Activated T-cell treated with anti-CD3 and anti-CD28 coated beads, Interleukin-2, amount 50 U/mL, for 24 hours (primary cell): ENCODE measurements around the gene IL36A.

Source experiments
- DNase-seq: peaks from one replicate; pipeline ENCODE4 v3.0.0-alpha.2; 2020
- H3K27ac Mint-ChIP-seq: 2 replicates; pipeline ENCODE4 v1.8.0; 2020; ENCODE audit warnings: mild to moderate bottlenecking, mixed read lengths
- H3K27me3 Mint-ChIP-seq: 2 replicates; pipeline ENCODE4 v1.8.0; 2020; ENCODE audit warnings: mixed read lengths
- H3K36me3 Mint-ChIP-seq: 2 replicates; pipeline ENCODE4 v1.8.0; 2020; ENCODE audit warnings: low read depth, mixed read lengths
- H3K4me1 Mint-ChIP-seq: 2 replicates; pipeline ENCODE4 v1.8.0; 2020; ENCODE audit warnings: low read depth, mixed read lengths
- H3K4me3 Mint-ChIP-seq: 2 replicates; pipeline ENCODE4 v1.8.0; 2020; ENCODE audit warnings: mild to moderate bottlenecking, moderate library complexity, mixed read lengths
- H3K9me3 Mint-ChIP-seq: 2 replicates; pipeline ENCODE4 v1.8.0; 2020; ENCODE audit warnings: mixed read lengths

IL36A gene

DNA sequence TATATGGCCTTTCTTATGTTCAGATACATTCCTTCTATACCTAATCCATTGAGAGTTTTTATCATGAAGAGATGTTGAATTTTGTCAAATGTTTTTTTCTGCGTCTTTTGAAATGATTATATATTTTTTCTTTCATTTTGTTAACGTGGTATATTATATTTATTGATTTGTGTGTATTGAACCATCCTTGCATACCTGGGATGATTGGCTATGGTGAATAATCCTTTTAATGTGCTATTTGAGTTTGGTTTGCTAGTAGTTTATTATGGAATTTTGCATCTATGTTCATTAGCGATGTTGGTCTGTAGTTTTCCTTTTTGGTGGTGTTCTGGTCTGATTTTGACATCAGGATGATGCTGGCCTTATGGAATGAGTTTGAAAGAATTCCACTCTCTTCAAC, 15.6 kb upstream of the IL36A start:
- Mint-ChIP-seq H3K4me3 (no peak overlapping the region), H3K9me3 (peaks cover 18% of the 10 kb centered on the region), H3K27me3 (no peaks in the 10 kb centered on the region), H3K4me1 (peaks cover 19% of the 10 kb centered on the region), H3K36me3 (peaks cover 4% of the 10 kb centered on the region), H3K27ac (no peak overlapping the region)
- DNase-seq = no peak

DNA sequence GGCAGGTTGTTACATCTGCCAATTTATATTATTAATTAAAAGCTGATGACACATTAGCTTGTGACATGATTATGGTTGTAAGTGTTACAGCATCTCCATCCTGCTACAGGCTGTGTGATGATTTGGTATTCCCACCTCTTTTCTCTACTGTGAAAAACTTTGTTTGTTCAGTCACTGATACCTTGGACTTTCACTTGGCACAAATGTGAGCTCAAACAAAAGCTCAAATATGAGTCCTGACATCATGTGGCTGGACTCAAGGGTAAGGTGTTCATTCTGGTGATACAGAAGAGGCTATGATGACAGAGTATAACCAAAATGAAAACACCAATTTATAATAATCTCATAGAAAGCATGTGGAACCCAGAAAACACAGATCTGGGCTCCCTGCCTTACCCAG, 11.4 kb upstream of the IL36A start:
- Mint-ChIP-seq H3K36me3 (peaks cover 4% of the 10 kb centered on the region), H3K4me3 (no peak overlapping the region), H3K27ac (no peak overlapping the region), H3K4me1 (peaks cover 37% of the 10 kb centered on the region), H3K9me3 (peaks cover 24% of the 10 kb centered on the region), H3K27me3 (no peaks in the 10 kb centered on the region)
- no peak for DNase-seq

GRCh38 chr2:112994648-112995047, 10.6 kb upstream of the IL36A start:
- DNase-seq = no peak
- Mint-ChIP-seq H3K4me3 (no peak overlapping the region), H3K27me3 (no peaks in the 10 kb centered on the region), H3K4me1 (peaks cover 37% of the 10 kb centered on the region), H3K36me3 (peaks cover 6% of the 10 kb centered on the region), H3K9me3 (peaks cover 26% of the 10 kb centered on the region), H3K27ac (no peak overlapping the region)

- DNase-seq = no peak
- Mint-ChIP-seq H3K9me3 (peaks cover 28% of the 10 kb centered on the region), H3K4me3 (peak overlapping the region; percentile 67), H3K36me3 (peaks cover 9% of the 10 kb centered on the region), H3K4me1 (peaks cover 37% of the 10 kb centered on the region), H3K27ac (peak overlapping the region; percentile 63), H3K27me3 (no peaks in the 10 kb centered on the region)
These were observed 9.8 kb upstream of the IL36A start for GRCh38 chr2:112995346-112995920.

- Mint-ChIP-seq H3K36me3 (peaks cover 14% of the 10 kb centered on the region), H3K27ac (peak overlapping the region; percentile 81), H3K9me3 (peaks cover 40% of the 10 kb centered on the region), H3K27me3 (no peaks in the 10 kb centered on the region), H3K4me1 (peaks cover 37% of the 10 kb centered on the region), H3K4me3 (peak overlapping the region; percentile 14)
- DNase-seq = peak; percentile 59
These were observed 8.6 kb upstream of the IL36A start for GRCh38 chr2:112996635-112997034.

DNA sequence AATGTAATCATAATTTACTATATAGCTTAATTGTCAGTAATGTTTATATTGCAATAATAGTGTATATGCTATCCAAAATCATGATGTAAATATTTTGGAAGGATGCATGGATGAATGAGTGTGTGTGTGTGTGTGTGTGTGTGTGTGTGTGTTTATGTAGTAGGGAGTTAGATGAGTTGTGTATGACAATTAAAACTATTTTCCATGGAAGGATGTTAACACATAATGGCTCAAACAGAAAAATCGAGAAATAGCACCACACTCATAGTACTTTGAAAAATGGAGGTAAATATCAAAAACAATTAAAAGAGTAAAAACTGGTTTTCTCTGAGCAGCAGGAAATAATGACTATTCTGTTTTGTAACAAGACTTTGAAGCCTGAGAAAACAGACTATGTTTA, 8.1 kb upstream of the IL36A start:
- H3K9me3 Mint-ChIP-seq = peaks cover 39% of the 10 kb centered on the region
- H3K27ac Mint-ChIP-seq = no peak overlapping the region
- H3K27me3 Mint-ChIP-seq = no peaks in the 10 kb centered on the region
- no peak overlapping the region for H3K4me3 Mint-ChIP-seq
- no peak for DNase-seq
- H3K4me1 Mint-ChIP-seq = peaks cover 37% of the 10 kb centered on the region
- H3K36me3 Mint-ChIP-seq = peaks cover 13% of the 10 kb centered on the region

DNA sequence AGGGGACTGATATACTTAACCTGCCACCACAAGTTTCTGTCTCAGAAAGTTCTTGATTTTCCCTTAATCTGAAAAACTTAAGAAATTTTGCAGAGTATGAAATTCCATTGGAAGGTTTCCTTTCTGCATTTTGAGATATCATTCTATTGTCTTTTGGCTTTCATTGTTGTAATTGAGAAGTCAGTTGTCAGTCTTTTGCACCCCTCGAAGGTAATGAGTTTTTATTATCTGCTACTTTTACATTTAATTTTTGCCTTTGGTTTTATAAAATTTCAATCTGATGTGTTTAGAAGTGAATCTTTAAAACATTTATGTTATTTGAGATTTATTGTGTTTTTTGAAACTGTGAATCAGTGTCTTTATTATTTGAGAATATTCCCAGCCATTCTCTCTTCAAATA, 4.8 kb upstream of the IL36A start:
- Mint-ChIP-seq H3K27ac (no peak overlapping the region), H3K27me3 (no peaks in the 10 kb centered on the region), H3K4me1 (peaks cover 24% of the 10 kb centered on the region), H3K9me3 (peaks cover 32% of the 10 kb centered on the region), H3K4me3 (no peak overlapping the region), H3K36me3 (peaks cover 10% of the 10 kb centered on the region)
- no peak for DNase-seq

DNA sequence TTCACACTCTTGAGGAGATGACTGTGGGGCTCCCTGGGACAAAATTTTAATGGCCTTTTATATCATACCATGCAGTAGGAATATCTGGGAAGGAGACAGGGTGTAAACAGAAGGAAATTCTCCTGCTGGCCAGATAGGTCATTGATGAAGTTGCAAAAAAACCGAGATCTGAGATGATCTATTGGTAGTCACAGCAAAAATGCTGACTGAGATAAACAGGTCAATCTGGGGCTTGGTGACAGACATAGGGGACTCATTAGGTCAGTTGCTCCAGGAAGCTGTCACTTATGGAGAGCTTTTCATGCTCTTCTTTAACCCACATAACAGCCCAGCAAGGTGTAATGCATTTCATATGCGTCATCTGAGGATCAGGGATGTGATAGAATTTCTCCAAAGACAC, 2.6 kb upstream of the IL36A start:
- Mint-ChIP-seq H3K36me3 (peaks cover 10% of the 10 kb centered on the region), H3K27ac (no peak overlapping the region), H3K27me3 (no peaks in the 10 kb centered on the region), H3K4me1 (peaks cover 3% of the 10 kb centered on the region), H3K4me3 (no peak overlapping the region), H3K9me3 (peaks cover 32% of the 10 kb centered on the region)
- DNase-seq = no peak

DNA sequence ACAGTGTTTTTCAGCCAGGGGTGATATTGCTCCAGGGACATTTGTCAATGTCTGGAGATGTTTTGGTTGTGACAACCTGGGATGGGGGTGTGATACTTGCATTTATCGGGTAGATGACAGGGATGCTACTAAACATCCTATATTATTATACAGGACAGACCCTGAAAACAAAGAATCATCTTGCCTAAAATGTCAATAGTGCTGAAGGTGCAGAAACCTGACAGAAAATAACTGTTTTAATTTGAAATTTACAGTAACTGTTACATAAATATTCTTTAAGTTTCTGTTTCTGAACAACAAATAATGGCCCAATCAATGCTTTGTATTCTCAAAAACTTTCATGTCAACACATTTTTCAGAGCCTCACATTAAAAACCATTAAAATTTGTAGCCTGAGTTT, 2.0 kb downstream of the IL36A start:
- no peak overlapping the region for H3K27ac Mint-ChIP-seq
- H3K27me3 Mint-ChIP-seq = no peaks in the 10 kb centered on the region
- H3K9me3 Mint-ChIP-seq = no peaks in the 10 kb centered on the region
- no peaks in the 10 kb centered on the region for H3K36me3 Mint-ChIP-seq
- DNase-seq = no peak
- H3K4me1 Mint-ChIP-seq = peaks cover 4% of the 10 kb centered on the region
- no peak overlapping the region for H3K4me3 Mint-ChIP-seq

DNA sequence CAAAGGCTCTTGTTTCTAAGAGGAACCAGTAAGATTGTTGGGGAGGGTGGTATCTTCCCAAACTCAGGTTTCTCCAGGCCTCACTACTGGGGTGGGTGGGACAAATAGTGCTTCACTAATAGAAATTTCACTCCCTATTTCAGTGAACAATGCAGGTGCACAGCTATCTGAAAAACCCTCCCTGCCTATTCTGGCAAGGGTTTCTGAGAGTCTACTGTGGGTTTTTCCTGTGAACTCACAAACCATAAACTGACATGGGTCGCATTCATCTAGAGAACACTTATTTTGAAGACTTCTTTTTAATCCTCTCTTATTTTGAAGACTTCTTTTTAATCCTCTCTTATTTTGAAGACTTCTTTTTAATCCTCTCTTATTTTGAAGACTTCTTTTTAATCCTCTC, 4.4 kb downstream of the IL36A start:
- H3K27ac Mint-ChIP-seq = no peak overlapping the region
- peaks cover 2% of the 10 kb centered on the region for H3K27me3 Mint-ChIP-seq
- no peak for DNase-seq
- peaks cover 4% of the 10 kb centered on the region for H3K4me1 Mint-ChIP-seq
- H3K36me3 Mint-ChIP-seq = no peaks in the 10 kb centered on the region
- H3K9me3 Mint-ChIP-seq = no peaks in the 10 kb centered on the region
- no peak overlapping the region for H3K4me3 Mint-ChIP-seq

- H3K36me3 Mint-ChIP-seq = no peaks in the 10 kb centered on the region
- H3K27ac Mint-ChIP-seq = no peak overlapping the region
- peaks cover 2% of the 10 kb centered on the region for H3K27me3 Mint-ChIP-seq
- no peak overlapping the region for H3K4me3 Mint-ChIP-seq
- H3K4me1 Mint-ChIP-seq = peaks cover 4% of the 10 kb centered on the region
- no peak for DNase-seq
- no peaks in the 10 kb centered on the region for H3K9me3 Mint-ChIP-seq
These were observed 4.8 kb downstream of the IL36A start for GRCh38 chr2:113010088-113010487.

GRCh38 chr2:113011108-113011507, 5.8 kb downstream of the IL36A start:
- Mint-ChIP-seq H3K27ac (no peak overlapping the region), H3K9me3 (no peaks in the 10 kb centered on the region), H3K27me3 (peaks cover 2% of the 10 kb centered on the region), H3K36me3 (no peaks in the 10 kb centered on the region), H3K4me3 (no peak overlapping the region), H3K4me1 (peaks cover 8% of the 10 kb centered on the region)
- no peak for DNase-seq

DNA sequence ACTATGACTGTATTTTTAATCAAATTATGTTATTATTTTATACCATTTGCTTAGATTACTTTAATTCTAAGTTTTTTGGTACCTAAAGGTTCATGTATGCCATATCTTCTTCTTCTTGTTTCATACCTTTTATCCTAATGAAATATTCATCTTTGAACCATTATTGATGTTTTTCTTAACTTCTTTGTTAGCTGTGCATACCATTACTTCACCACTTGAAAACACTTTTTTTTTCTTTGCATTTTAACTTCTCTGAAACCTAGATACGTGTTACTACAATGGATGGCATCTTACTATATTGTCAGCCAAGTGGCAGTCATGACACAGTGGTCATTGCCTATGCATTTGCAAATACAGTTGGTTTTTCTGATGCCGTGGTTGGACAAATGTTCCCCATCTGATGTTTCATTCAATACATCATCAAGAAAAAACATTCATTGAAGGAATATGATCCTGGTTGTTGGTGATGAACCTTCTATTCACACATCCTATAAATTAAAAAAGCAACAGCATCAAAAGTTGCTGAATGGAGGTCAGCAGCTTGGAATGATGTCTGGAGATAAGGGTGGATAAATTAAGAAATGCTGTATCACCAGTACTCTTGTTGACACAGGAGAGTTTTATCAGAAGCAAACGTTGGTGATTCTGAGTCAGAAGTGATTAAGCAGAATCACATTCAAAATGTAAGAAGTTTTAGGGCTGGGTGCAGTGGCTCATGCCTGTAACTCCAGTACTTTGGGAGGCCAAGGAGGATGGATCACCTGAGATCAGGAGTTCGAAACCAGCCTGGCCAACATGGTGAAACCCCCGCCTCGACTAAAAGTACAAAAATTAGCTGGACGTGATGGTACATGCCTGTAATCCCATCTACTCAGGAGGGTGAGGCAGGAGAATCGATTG, 7.4 kb downstream of the IL36A start:
- no peaks in the 10 kb centered on the region for H3K36me3 Mint-ChIP-seq
- no peak for DNase-seq
- no peak overlapping the region for H3K4me3 Mint-ChIP-seq
- H3K27ac Mint-ChIP-seq = no peak overlapping the region
- peaks cover 3% of the 10 kb centered on the region for H3K27me3 Mint-ChIP-seq
- peaks cover 14% of the 10 kb centered on the region for H3K4me1 Mint-ChIP-seq
- no peaks in the 10 kb centered on the region for H3K9me3 Mint-ChIP-seq

DNA sequence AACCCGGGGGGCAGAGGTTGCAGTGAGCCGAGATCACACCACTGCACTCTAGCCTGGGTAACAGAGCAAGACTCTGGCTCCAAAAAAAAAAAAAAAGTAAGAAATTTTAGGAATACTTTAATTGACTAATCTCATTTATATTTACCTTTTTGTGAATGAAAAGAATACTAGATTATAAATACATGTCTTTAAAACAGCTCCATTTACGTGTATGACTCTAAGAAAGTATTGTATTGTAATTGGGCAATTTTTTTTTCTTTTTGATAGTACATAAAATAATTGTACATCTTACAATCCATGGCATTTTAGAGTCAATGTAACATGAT, 8.0 kb downstream of the IL36A start:
- no peak for DNase-seq
- Mint-ChIP-seq H3K4me3 (no peak overlapping the region), H3K4me1 (peaks cover 14% of the 10 kb centered on the region), H3K27ac (no peak overlapping the region), H3K27me3 (peaks cover 6% of the 10 kb centered on the region), H3K36me3 (no peaks in the 10 kb centered on the region), H3K9me3 (peaks cover under 1% of the 10 kb centered on the region)

- peaks cover 6% of the 10 kb centered on the region for H3K27me3 Mint-ChIP-seq
- H3K27ac Mint-ChIP-seq = no peak overlapping the region
- H3K4me3 Mint-ChIP-seq = no peak overlapping the region
- H3K36me3 Mint-ChIP-seq = no peaks in the 10 kb centered on the region
- no peak for DNase-seq
- peaks cover 14% of the 10 kb centered on the region for H3K4me1 Mint-ChIP-seq
- peaks cover 8% of the 10 kb centered on the region for H3K9me3 Mint-ChIP-seq
These were observed 8.8 kb downstream of the IL36A start for GRCh38 chr2:113014067-113014466.
